BJ (cell line): ENCODE results near the gene CTTNBP2. TPM values are rescaled to one million over a fixed set of nuclear protein-coding genes. Genes with fewer than 3 reads are reported as not detected.

Experiments
- CTCF ChIA-PET: fragments of 350-600 bp; formaldehyde crosslinking; extraction: SDS; loops from one replicate; lab custom pipeline; 2021; ENCODE audit warnings: antibody characterized with exemption, inconsistent platforms; lab: Yijun Ruan, JAX
- POLR2A ChIA-PET: fragments of 300-600 bp; sonication (Branson Sonifier 250); formaldehyde crosslinking; extraction: SDS; loops from one replicate; lab custom pipeline; 2021; ENCODE audit warnings: antibody characterized with exemption; lab: Charles Lee
- DNase-seq: peaks from one replicate; pipeline ENCODE4 v3.0.0-alpha.2; 2011; ENCODE audit warnings: low read depth
- H3K27me3 ChIP-seq: 2 replicates; pipeline ENCODE4 v1.6.0; 2011; ENCODE audit warnings: low read length; ENCODE audit not compliant: control insufficient read depth, insufficient read depth
- H3K36me3 ChIP-seq: 2 replicates; pipeline ENCODE4 v1.5.1; 2011; ENCODE audit warnings: low read length; ENCODE audit not compliant: control insufficient read depth, insufficient read depth
- H3K4me3 ChIP-seq: 2 replicates; pipeline ENCODE4 v1.5.1; 2011; ENCODE audit warnings: low read depth, mild to moderate bottlenecking, control low read depth, low read length
- polyA plus RNA-seq: library from polyadenylated mRNA; depleted of rRNA; stranded (reverse); fragments of >200 nt; gene quantifications from 2 replicates; pipeline ENCODE4 v1.2.3, GENCODE V29; 2011
- TF ChIP-seq, protein P1 (sequence below): IDR thresholded peaks from 2 replicates; pipeline ENCODE4 v1.5.1; 2011; ENCODE audit warnings: low read depth, mild to moderate bottlenecking, control low read depth, inconsistent platforms, low read length, moderate library complexity; ENCODE audit not compliant: insufficient read depth

The CTTNBP2 gene
- polyA plus RNA-seq, 1 experiment = 0.34 TPM

DNA sequence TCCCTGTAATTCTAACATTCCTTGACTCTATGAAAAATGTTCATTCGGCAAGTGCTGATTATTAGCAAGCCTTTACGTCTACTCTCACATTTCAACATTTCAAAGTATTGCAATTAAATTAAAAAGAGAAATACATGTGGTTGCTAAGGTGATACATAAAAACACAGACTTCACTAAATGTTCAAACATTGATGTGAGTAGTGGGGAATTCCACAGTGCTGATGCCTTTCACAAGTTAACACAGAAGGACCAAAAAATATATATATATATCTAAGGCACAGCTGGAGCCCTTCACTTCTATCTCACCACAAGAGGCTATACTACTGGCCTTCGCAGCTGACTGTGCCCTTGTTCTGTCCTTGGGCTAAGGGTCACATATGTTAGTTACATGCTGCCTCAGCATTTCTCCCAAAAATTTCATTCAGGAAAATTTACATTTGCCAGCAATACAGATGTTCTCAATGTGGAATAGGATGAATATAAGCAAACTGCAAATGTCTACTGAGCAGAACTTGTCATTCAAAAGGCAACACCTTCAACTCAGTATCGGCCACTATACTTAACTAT, 13.9 kb downstream of the CTTNBP2 start:
- Histone ChIP-seq H3K4me3 (no peak overlapping the region), H3K27me3 (no peaks in the 10 kb centered on the region), H3K36me3 (no peaks in the 10 kb centered on the region)
- CTCF ChIA-PET = no interaction called here
- no peak for DNase-seq
- POLR2A ChIA-PET = no interaction called here
- TF ChIP-seq, protein P1, sequence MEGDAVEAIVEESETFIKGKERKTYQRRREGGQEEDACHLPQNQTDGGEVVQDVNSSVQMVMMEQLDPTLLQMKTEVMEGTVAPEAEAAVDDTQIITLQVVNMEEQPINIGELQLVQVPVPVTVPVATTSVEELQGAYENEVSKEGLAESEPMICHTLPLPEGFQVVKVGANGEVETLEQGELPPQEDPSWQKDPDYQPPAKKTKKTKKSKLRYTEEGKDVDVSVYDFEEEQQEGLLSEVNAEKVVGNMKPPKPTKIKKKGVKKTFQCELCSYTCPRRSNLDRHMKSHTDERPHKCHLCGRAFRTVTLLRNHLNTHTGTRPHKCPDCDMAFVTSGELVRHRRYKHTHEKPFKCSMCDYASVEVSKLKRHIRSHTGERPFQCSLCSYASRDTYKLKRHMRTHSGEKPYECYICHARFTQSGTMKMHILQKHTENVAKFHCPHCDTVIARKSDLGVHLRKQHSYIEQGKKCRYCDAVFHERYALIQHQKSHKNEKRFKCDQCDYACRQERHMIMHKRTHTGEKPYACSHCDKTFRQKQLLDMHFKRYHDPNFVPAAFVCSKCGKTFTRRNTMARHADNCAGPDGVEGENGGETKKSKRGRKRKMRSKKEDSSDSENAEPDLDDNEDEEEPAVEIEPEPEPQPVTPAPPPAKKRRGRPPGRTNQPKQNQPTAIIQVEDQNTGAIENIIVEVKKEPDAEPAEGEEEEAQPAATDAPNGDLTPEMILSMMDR = no peak

DNA sequence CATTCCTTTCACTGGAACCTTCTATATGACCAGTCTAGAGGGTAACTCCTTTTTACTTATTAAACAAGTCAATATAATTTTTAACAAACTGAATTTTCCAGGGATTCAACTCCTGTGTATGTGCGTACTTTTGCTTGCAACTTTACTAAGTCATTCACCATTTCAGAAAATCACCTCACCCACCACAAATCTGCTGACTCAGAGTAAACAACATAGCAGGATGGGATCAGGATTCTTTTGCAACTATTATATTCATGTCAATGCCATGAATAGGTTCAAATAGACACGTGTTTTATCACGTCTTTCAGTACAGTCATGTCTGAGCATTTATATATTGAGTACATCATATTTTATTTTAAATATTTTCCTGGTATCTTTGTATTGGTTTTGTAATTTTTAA, 14.5 kb downstream of the CTTNBP2 start:
- CTCF ChIA-PET = no interaction called here
- Histone ChIP-seq H3K4me3 (no peak overlapping the region), H3K36me3 (no peaks in the 10 kb centered on the region), H3K27me3 (no peaks in the 10 kb centered on the region)
- POLR2A ChIA-PET = no interaction called here
- no peak for DNase-seq
- TF ChIP-seq, protein P1 = no peak

DNA sequence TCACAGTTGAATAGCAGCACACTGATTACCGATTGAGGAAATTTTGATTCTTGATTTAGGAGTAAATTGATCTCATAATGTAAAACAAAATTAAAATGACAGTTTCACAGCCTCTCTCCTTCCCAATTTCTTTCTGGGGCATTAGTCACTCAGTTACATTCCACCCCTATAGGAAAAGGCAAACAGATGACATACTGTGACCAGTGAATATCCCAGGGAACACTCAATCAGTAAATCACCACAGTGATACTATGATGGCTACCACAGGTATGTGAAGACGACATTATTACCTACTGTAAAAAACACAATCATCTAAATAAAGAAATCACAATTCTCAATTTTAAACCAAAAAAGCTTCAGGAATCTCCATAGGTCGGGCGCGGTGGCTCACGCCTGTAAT, 15.5 kb downstream of the CTTNBP2 start:
- Histone ChIP-seq H3K36me3 (no peaks in the 10 kb centered on the region), H3K27me3 (no peaks in the 10 kb centered on the region), H3K4me3 (no peak overlapping the region)
- TF ChIP-seq, protein P1 = no peak
- DNase-seq = no peak
- ChIA-PET POLR2A (no interaction called here), CTCF (interaction anchor here (0.6 kb wide), 1 partner anchor 36 kb away, joined by 3 read pairs; no protein-coding TSS in a partner anchor)

DNA sequence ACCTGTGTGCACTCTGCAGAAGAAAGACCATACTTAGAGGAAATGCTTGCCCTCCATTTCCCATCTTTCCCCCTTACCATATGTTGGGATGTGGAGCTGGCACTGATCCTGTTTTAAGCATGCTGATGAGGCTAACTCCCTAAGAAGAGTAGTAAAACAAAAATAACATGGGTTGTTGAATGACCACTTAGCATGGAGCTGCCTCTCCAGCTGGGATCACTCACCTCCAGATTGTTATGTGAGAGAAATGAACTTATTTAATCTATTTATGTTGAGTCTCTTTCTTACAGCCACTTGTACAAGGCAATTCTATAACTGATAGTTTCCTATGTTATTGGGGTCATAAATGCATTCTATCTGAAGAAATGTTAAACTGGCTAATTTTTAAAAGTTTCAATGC, 17.0 kb downstream of the CTTNBP2 start:
- TF ChIP-seq, protein P1 = no peak
- ChIA-PET POLR2A (no interaction called here), CTCF (no interaction called here)
- no peak overlapping the region for H3K4me3 ChIP-seq
- H3K27me3 ChIP-seq = no peaks in the 10 kb centered on the region
- DNase-seq = no peak
- no peaks in the 10 kb centered on the region for H3K36me3 ChIP-seq

DNA sequence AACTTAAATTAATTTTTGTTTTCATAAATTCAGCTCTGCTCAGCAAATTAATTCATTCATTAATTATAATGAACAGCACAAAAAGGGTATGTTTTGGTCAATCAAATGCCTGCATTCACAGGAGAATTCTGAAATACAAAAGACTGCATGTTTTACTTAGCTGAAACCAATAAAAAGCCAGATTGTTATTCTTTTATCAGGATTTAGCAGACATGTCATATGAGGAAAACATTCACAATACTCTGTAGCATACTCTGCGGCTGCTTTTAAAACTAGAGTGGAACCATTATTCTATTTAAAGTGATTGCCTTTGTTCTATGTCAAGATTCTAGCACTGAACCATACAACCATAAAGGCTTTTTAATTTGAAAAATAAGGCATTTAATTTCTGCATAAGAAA, 19.1 kb downstream of the CTTNBP2 start:
- CTCF ChIA-PET = no interaction called here
- no peak for DNase-seq
- Histone ChIP-seq H3K27me3 (no peaks in the 10 kb centered on the region), H3K4me3 (no peak overlapping the region), H3K36me3 (no peaks in the 10 kb centered on the region)
- POLR2A ChIA-PET = no interaction called here
- TF ChIP-seq, protein P1 = no peak
